Breast epithelium (tissue), 4 donors: ENCODE data around the gene EPB41L1. TPM values are rescaled to one million over a fixed set of nuclear protein-coding genes. Genes with fewer than 3 reads are reported as not detected.

Source experiments
- DNase-seq, 2 donors: peaks; one replicate each; pipeline ENCODE4 v3.0.0-alpha.2; 2019; ENCODE audit warnings: low spot score in 2 of 2
- H3K27ac ChIP-seq, 2 donors: fragments of 200-600 bp; sonication (generic) in 1 of 2; one replicate each; pipeline ENCODE4 v1.5.1; 2016 to 2019; ENCODE audit warnings: mild to moderate bottlenecking in 1 of 2
- H3K27me3 ChIP-seq, 2 donors: fragments of 200-600 bp; sonication (generic) in 1 of 2; one replicate each; pipeline versions ENCODE4 v1.5.1 to v1.6.0; 2017 to 2019; ENCODE audit warnings: control low read depth in 1 of 2, mild to moderate bottlenecking in 1 of 2
- H3K36me3 ChIP-seq: fragments of 200-600 bp; one replicate; pipeline ENCODE4 v1.5.1; 2019
- H3K4me1 ChIP-seq, 2 donors: fragments of 200-600 bp; sonication (generic); one replicate each; pipeline ENCODE4 v1.5.1; 2016 to 2019; ENCODE audit warnings: control low read depth in 1 of 2
- H3K4me3 ChIP-seq, 3 donors: fragments of 200-600 bp; sonication (generic); 1 replicate in 2 of 3; 2 replicates in 1 of 3; pipeline ENCODE4 v1.5.1; 2016 to 2019; ENCODE audit warnings: mild to moderate bottlenecking in 3 of 3, moderate library complexity in 2 of 3
- H3K9me3 ChIP-seq, 2 donors: fragments of 200-600 bp; sonication (generic) in 1 of 2; one replicate each; pipeline ENCODE4 v1.5.1; 2016 to 2019; ENCODE audit warnings: control low read depth in 1 of 2
- CTCF ChIP-seq, 3 donors: fragments of 450-650 bp; IDR thresholded peaks; one replicate each; pipeline ENCODE4 v1.5.1; 2016 to 2017; ENCODE audit warnings: antibody characterized with exemption in 3 of 3, mild to moderate bottlenecking in 3 of 3, moderate library complexity in 3 of 3
- POLR2A ChIP-seq: fragments of 450-650 bp; IDR thresholded peaks from one replicate; pipeline ENCODE4 v1.6.1; 2016; ENCODE audit warnings: antibody characterized with exemption, mild to moderate bottlenecking, moderate library complexity
- POLR2AphosphoS5 ChIP-seq, 3 donors: sonication (generic); formaldehyde crosslinking; IDR thresholded peaks; one replicate each; pipeline ENCODE4 v1.6.1; 2017; ENCODE audit warnings: antibody characterized with exemption in 3 of 3
- intact Hi-C: fragments of 100-400 bp; cut with DNase I; formaldehyde crosslinking; loops from one replicate; pipeline ENCODE4 v1.15.1; 2023; ENCODE audit warnings: low total_unique reads
- total RNA-seq, 3 donors: library from RNA; depleted of rRNA; stranded (reverse); fragments of >200 nt; gene quantifications; one replicate each; pipeline ENCODE4 v1.1.0, GENCODE V29; 2016

Gene EPB41L1
- total RNA-seq, 3 donors from 2014 or later: 37.0 to 66.4 (median 43.7) TPM

GRCh38 chr20:36109251-36109947, 45.1 kb upstream of the EPB41L1 start:
- no peak for TF ChIP-seq POLR2A
- TF ChIP-seq POLR2AphosphoS5 (IDR thresholded peaks at IDR 0.05): no peak
- no peak for TF ChIP-seq CTCF (IDR thresholded peaks at IDR 0.05)
- no peak for DNase-seq
- intact Hi-C loops: no loop called here
- Histone ChIP-seq H3K4me3 (no peak overlapping the region), H3K27ac (peak overlapping the region in 1 of 2 donors; percentile 29), H3K4me1 (peaks cover 0 to 13% of the 10 kb centered on the region in 2 donors), H3K27me3 (no peaks in the 10 kb centered on the region), H3K9me3 (no peaks in the 10 kb centered on the region), H3K36me3 (no peaks in the 10 kb centered on the region)

GRCh38 chr20:36110994-36111393, 43.5 kb upstream of the EPB41L1 start:
- H3K27ac ChIP-seq: peak overlapping the region; percentile 83 to 90
- intact Hi-C loops: no loop called here

GRCh38 chr20:36112112-36112511, 42.4 kb upstream of the EPB41L1 start:
- DNase-seq: peak in 1 of 2 donors; percentile 55
- Histone ChIP-seq H3K27me3 (no peaks in the 10 kb centered on the region), H3K4me3 (peak overlapping the region in 1 of 3 donors; percentile 39), H3K4me1 (peaks cover 0 to 17% of the 10 kb centered on the region in 2 donors), H3K27ac (peak overlapping the region; percentile 83 to 90), H3K9me3 (no peaks in the 10 kb centered on the region), H3K36me3 (no peaks in the 10 kb centered on the region)
- intact Hi-C loops: no loop called here
- TF ChIP-seq CTCF (IDR thresholded peaks at IDR 0.05) (no peak), POLR2AphosphoS5 (IDR thresholded peaks at IDR 0.05) (peak in 1 of 3 donors; percentile 68), POLR2A (no peak)

More at GRCh38 chr20:36110994-36111393, 43.5 kb upstream of the EPB41L1 start:
- Histone ChIP-seq H3K36me3 (no peaks in the 10 kb centered on the region), H3K27me3 (no peaks in the 10 kb centered on the region), H3K4me1 (peaks cover 0 to 13% of the 10 kb centered on the region in 2 donors), H3K9me3 (no peaks in the 10 kb centered on the region), H3K4me3 (no peak overlapping the region)
- TF ChIP-seq POLR2A: no peak
- TF ChIP-seq CTCF (IDR thresholded peaks at IDR 0.05): no peak
- TF ChIP-seq POLR2AphosphoS5 (IDR thresholded peaks at IDR 0.05): no peak
- DNase-seq: no peak

- Histone ChIP-seq H3K27me3 (no peaks in the 10 kb centered on the region), H3K4me3 (peak overlapping the region in 1 of 3 donors; percentile 17), H3K9me3 (no peaks in the 10 kb centered on the region), H3K36me3 (no peaks in the 10 kb centered on the region), H3K27ac (peak overlapping the region; percentile 83 to 90), H3K4me1 (peaks cover 0 to 21% of the 10 kb centered on the region in 2 donors)
- TF ChIP-seq POLR2A (no peak), POLR2AphosphoS5 (IDR thresholded peaks at IDR 0.05) (peak in 1 of 3 donors; percentile 48)
- DNase-seq: peak in 1 of 2 donors; percentile 84
- intact Hi-C loops: no loop called here
These were observed 41.5 kb upstream of the EPB41L1 start for GRCh38 chr20:36113036-36113435.

- DNase-seq: peak in 1 of 2 donors; percentile 43
- no peak for TF ChIP-seq CTCF (IDR thresholded peaks at IDR 0.05)
- peak in 1 of 3 donors; percentile 9 for TF ChIP-seq POLR2AphosphoS5 (IDR thresholded peaks at IDR 0.05)
- no peak for TF ChIP-seq POLR2A
- Histone ChIP-seq H3K36me3 (no peaks in the 10 kb centered on the region), H3K27me3 (no peaks in the 10 kb centered on the region), H3K4me3 (peak overlapping the region in 1 of 3 donors; percentile 17), H3K9me3 (no peaks in the 10 kb centered on the region), H3K27ac (peak overlapping the region; percentile 83 to 90), H3K4me1 (peaks cover 0 to 21% of the 10 kb centered on the region in 2 donors)
- intact Hi-C loops: no loop called here
These were observed 40.8 kb upstream of the EPB41L1 start for GRCh38 chr20:36113566-36114250.
